ENCODE measurements around the gene IL15. TPM values are rescaled to one million over a fixed set of nuclear protein-coding genes. Genes with fewer than 3 reads are reported as not detected.
"Not testable (repeated sequence)": the region's sequence is repeated elsewhere in the genome, so short reads cannot be mapped to it uniquely, and the experiment has no call there.

IL15 gene
- total and polyA plus RNA-seq, 2 of the 8 experiments (the other 6 are each of a cell fraction or from before 2014, with no cell fraction given): 0.30 to 0.61 TPM

GRCh38 chr4:141751806-141752205 lies 115.4 kb downstream of the IL15 start:
- H4K91ac ChIP-seq (replicated peaks; ENCODE audit: insufficient read length, low read length); H4K8ac ChIP-seq (ENCODE audit: extremely low read depth, insufficient read depth, low read length); H2BK5ac ChIP-seq (ENCODE audit: low read depth, low read length); H2BK12ac ChIP-seq (ENCODE audit: low read depth, low read length); H3K14ac ChIP-seq (ENCODE audit: insufficient read length); H3K4me1 ChIP-seq (replicated peaks in 1 of 4; ENCODE audit: control insufficient read depth in 3 of 4, insufficient read depth in 4 of 4, low read length in 3 of 4); H3K9me3 ChIP-seq (ENCODE audit: insufficient read depth in 2 of 2, low read depth in 1 of 2, low read length in 1 of 2); H3K23ac ChIP-seq (ENCODE audit: insufficient read length); H3K27me3 ChIP-seq (replicated peaks in 1 of 4; ENCODE audit: control insufficient read depth in 3 of 4, extremely low read depth in 1 of 4, insufficient read depth in 3 of 4, low read length in 3 of 4); H3K4ac ChIP-seq (replicated peaks; ENCODE audit: insufficient read length, low read depth, low read length); H3K79me1 ChIP-seq (ENCODE audit: low read depth, low read length); POLR2A ChIA-PET (ENCODE audit: partially characterized antibody); H3K56ac ChIP-seq (replicated peaks; ENCODE audit: insufficient read length, low read depth, low read length); H3K4me3 ChIP-seq (ENCODE audit: extremely low read depth in 1 of 4, insufficient read depth in 2 of 4, low read depth in 3 of 4, low read length in 4 of 4); H3K36me3 ChIP-seq (ENCODE audit: control insufficient read depth in 2 of 4, insufficient read depth in 4 of 4, low read length in 3 of 4); H3K9ac ChIP-seq (replicated peaks in 1 of 4; ENCODE audit: extremely low read depth in 1 of 4, low read depth in 3 of 4, low read length in 3 of 4); H3K79me2 ChIP-seq (ENCODE audit: control insufficient read depth in 1 of 2, insufficient read depth in 2 of 2, low read length in 2 of 2); H4K20me1 ChIP-seq (replicated peaks in 1 of 2; ENCODE audit: control insufficient read depth in 1 of 2, insufficient read depth in 2 of 2, low read length in 2 of 2); H3K27ac ChIP-seq (ENCODE audit: low read depth, low read length); H3K18ac ChIP-seq (ENCODE audit: extremely low read depth, low read length); H2AFZ ChIP-seq (ENCODE audit: low read length); CTCF ChIA-PET (ENCODE audit: partially characterized antibody); H2BK15ac ChIP-seq (ENCODE audit: low read length); H4K5ac ChIP-seq (ENCODE audit: insufficient read length, low read depth, low read length); H2AK5ac ChIP-seq (ENCODE audit: low read depth, low read length); H2BK20ac ChIP-seq (ENCODE audit: low read length); H2BK120ac ChIP-seq (replicated peaks; ENCODE audit: low read depth, low read length); DNase-seq (ENCODE audit: low read depth in 1 of 2, low spot score in 2 of 2); H3K4me2 ChIP-seq (ENCODE audit: insufficient read depth in 1 of 2, low read depth in 2 of 2, low read length in 2 of 2); FAIRE-seq; H3K23me2 ChIP-seq (ENCODE audit: low read depth, low read length): not testable (repeated sequence)
- WGBS, 2 experiments (ENCODE audit: extremely low coverage in 1 of 2, insufficient coverage in 1 of 2, insufficient read length in 1 of 2, insufficient replicate concordance in 2 of 2, low coverage in 1 of 2, low lambda C conversion rate in 2 of 2, missing lambda C conversion rate in 1 of 2): 93% methylated on average over 3 of the region's 3 CpGs; no CpG with 5 or more reads in 1 of the 2 experiments

All from H1 (cell line).